Left colon (tissue), 2 donors: ENCODE data around the gene MAN1A1. TPM values are rescaled to one million over a fixed set of nuclear protein-coding genes. Genes with fewer than 3 reads are reported as not detected.
"Not testable (repeated sequence)": the region's sequence is repeated elsewhere in the genome, so short reads cannot be mapped to it uniquely, and the experiment has no call there.

ENCODE experiments used
- ATAC-seq: fragments of 200-7000 bp; cut with Tn5 transposase; one replicate; pipeline ENCODE4 v1.9.1; 2020; ENCODE audit warnings: mild to moderate bottlenecking, moderate library complexity
- DNase-seq, 2 donors: peaks; one replicate each; pipeline ENCODE4 v3.0.0-alpha.2; 2020
- intact Hi-C, 2 donors: fragments of 100-400 bp; cut with DNase I in 1 of 2; cut with micrococcal nuclease in 1 of 2; formaldehyde crosslinking; loops; one replicate each; pipeline versions ENCODE4 v1.11.2 to v1.14.0; 2022; cut with DNase I, micrococcal nuclease
- total RNA-seq, 2 donors: library from RNA; stranded (reverse); fragmentation: NEBNext Ultra II Directional; extraction: Animal tissue kit (Norgen Biotek cat#: 25700); gene quantifications; one replicate each; pipeline ENCODE4 v1.2.1, GENCODE V29; 2021
- donor health status: DM: no; HTN: no; CAD: no.
- donor health status: DM: yes; HTN: yes; CAD: no.

The MAN1A1 gene
- total RNA-seq, 2 donors from 2014 or later, result 68.6 to 94.3 TPM

GRCh38 chr6:119313937-119314884 is 35.4 kb downstream of the MAN1A1 start:
- intact Hi-C loops, result no loop called here
- ATAC-seq, result no peak
- peak in 1 of 2 donors; percentile 20 for DNase-seq

GRCh38 chr6:119312875-119313338 is 36.7 kb downstream of the MAN1A1 start:
- intact Hi-C loops, result no loop called here
- DNase-seq (no peak), ATAC-seq (peak; percentile 64)

GRCh38 chr6:119312441-119312840 is 37.1 kb downstream of the MAN1A1 start:
- DNase-seq (no peak), ATAC-seq (no peak)
- intact Hi-C loops, result no loop called here

GRCh38 chr6:119311514-119312142 is 37.9 kb downstream of the MAN1A1 start:
- no peak for ATAC-seq
- intact Hi-C loops, result no loop called here
- no peak for DNase-seq

- no peak for DNase-seq
- no peak for ATAC-seq
- intact Hi-C loops, result no loop called here
These were observed 39.0 kb downstream of the MAN1A1 start for GRCh38 chr6:119310486-119311036.

- intact Hi-C loops, result no loop called here
- peak; percentile 89 for ATAC-seq
- no peak for DNase-seq
These were observed 40.4 kb downstream of the MAN1A1 start for GRCh38 chr6:119308991-119309657.

GRCh38 chr6:119308048-119308570 is 41.5 kb downstream of the MAN1A1 start:
- intact Hi-C loops, result no loop called here
- DNase-seq (no peak), ATAC-seq (peak; percentile 21)

GRCh38 chr6:119307056-119307455 is 42.5 kb downstream of the MAN1A1 start:
- DNase-seq, result no peak
- ATAC-seq, result no peak
- intact Hi-C loops, result no loop called here

GRCh38 chr6:119306396-119306968 is 43.1 kb downstream of the MAN1A1 start:
- intact Hi-C loops, result no loop called here
- no peak for DNase-seq
- no peak for ATAC-seq

GRCh38 chr6:119303164-119303887 is 46.2 kb downstream of the MAN1A1 start:
- intact Hi-C loops, result no loop called here
- no peak for DNase-seq
- ATAC-seq, result no peak

GRCh38 chr6:119301429-119301828 is 48.1 kb downstream of the MAN1A1 start:
- no peak for ATAC-seq
- intact Hi-C loops, result no loop called here
- DNase-seq, result no peak

- DNase-seq (no peak), ATAC-seq (no peak)
- intact Hi-C loops, result no loop called here
These were observed 49.9 kb downstream of the MAN1A1 start for GRCh38 chr6:119299694-119300093.

GRCh38 chr6:119297049-119297448 is 52.5 kb downstream of the MAN1A1 start:
- ATAC-seq (no peak), DNase-seq (no peak)
- intact Hi-C loops, result no loop called here

GRCh38 chr6:119296036-119297035 is 53.2 kb downstream of the MAN1A1 start:
- no peak for DNase-seq
- no peak for ATAC-seq
- intact Hi-C loops, result no loop called here

- intact Hi-C loops, result no loop called here
- ATAC-seq, result no peak
- DNase-seq, result no peak
These were observed 54.6 kb downstream of the MAN1A1 start for GRCh38 chr6:119294984-119295383.

- DNase-seq, intact Hi-C loops, ATAC-seq: not testable (repeated sequence)
These were observed 58.5 kb downstream of the MAN1A1 start for GRCh38 chr6:119291060-119291459.

GRCh38 chr6:119290306-119290705 is 59.3 kb downstream of the MAN1A1 start:
- intact Hi-C loops, result no loop called here
- DNase-seq (no peak), ATAC-seq (no peak)
